Mucosa of descending colon (tissue), 3 donors: ENCODE measurements around the gene LUC7L2. TPM values are rescaled to one million over a fixed set of nuclear protein-coding genes. Genes with fewer than 3 reads are reported as not detected.

Experiments
- ATAC-seq: fragments of 200-7000 bp; cut with Tn5 transposase; one replicate; pipeline ENCODE4 v1.9.1; 2020; ENCODE audit warnings: mild to moderate bottlenecking, moderate library complexity
- DNase-seq, 3 donors: peaks; one replicate each; pipeline ENCODE4 v3.0.0-alpha.2; 2020
- H3K36me3 ChIP-seq: fragments of 200-600 bp; one replicate; pipeline ENCODE4 v1.8.0; 2021; ENCODE audit warnings: low read depth, mild to moderate bottlenecking
- H3K4me1 ChIP-seq: fragments of 200-600 bp; one replicate; pipeline ENCODE4 v1.8.0; 2021; ENCODE audit warnings: low read depth, mild to moderate bottlenecking
- H3K4me3 ChIP-seq: fragments of 200-600 bp; one replicate; pipeline ENCODE4 v1.8.0; 2021; ENCODE audit warnings: mild to moderate bottlenecking
- H3K9me3 ChIP-seq: fragments of 200-600 bp; one replicate; pipeline ENCODE4 v1.8.0; 2021; ENCODE audit warnings: mild to moderate bottlenecking
- intact Hi-C, 2 donors: fragments of 100-400 bp; cut with DNase I in 1 of 2; cut with micrococcal nuclease in 1 of 2; formaldehyde crosslinking; loops; one replicate each; pipeline versions ENCODE4 v1.11.0 to v1.11.1; 2022; cut with DNase I, micrococcal nuclease
- total RNA-seq, 3 donors: library from RNA; stranded (reverse); fragmentation: NEBNext Ultra II Directional in 2 of 3; extraction: Animal tissue kit (Norgen Biotek cat#: 25700) in 2 of 3; gene quantifications; one replicate each; pipeline versions ENCODE4 v1.2.1 to v1.2.4, GENCODE V29; 2021 to 2023
- TF ChIP-seq, protein P1 (sequence below): fragments of 200-600 bp; IDR thresholded peaks from one replicate; pipeline ENCODE4 v1.8.0; 2022; ENCODE audit warnings: antibody characterized with exemption, mild to moderate bottlenecking
- donor health status: DM: no; HTN: no; CAD: no; lungs with moderate emphysema.
- donor health status: DM: no; HTN: no; CAD: no.
- donor health status: DM: no; HTN: yes; CAD: no.

The LUC7L2 gene
- total RNA-seq, 3 donors from 2014 or later, result 78.4 to 85.2 (median 82.0) TPM

DNA sequence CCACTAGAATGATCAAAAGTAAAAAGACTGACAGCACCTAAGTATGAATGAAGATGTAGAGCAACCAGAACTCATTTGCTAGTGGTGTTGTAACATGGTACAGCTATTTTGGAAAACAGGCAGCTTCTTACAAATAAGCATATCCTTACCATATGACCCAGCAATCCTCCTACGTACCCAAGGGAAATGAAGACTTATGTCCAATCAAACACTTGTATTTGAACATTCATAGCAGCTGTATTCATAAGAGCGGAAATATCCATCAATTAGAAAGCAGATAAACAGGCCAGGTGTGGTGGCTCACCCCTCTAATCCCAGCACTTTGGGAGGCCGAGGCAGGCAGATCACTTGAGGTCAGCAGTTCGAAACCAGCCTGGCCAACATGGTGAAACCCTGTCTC lies 70.7 kb downstream of the LUC7L2 start:
- no peaks in the 10 kb centered on the region for H3K36me3 ChIP-seq
- ATAC-seq, result no peak
- TF ChIP-seq, protein P1, sequence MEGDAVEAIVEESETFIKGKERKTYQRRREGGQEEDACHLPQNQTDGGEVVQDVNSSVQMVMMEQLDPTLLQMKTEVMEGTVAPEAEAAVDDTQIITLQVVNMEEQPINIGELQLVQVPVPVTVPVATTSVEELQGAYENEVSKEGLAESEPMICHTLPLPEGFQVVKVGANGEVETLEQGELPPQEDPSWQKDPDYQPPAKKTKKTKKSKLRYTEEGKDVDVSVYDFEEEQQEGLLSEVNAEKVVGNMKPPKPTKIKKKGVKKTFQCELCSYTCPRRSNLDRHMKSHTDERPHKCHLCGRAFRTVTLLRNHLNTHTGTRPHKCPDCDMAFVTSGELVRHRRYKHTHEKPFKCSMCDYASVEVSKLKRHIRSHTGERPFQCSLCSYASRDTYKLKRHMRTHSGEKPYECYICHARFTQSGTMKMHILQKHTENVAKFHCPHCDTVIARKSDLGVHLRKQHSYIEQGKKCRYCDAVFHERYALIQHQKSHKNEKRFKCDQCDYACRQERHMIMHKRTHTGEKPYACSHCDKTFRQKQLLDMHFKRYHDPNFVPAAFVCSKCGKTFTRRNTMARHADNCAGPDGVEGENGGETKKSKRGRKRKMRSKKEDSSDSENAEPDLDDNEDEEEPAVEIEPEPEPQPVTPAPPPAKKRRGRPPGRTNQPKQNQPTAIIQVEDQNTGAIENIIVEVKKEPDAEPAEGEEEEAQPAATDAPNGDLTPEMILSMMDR, result no peak
- DNase-seq, result no peak
- H3K4me3 ChIP-seq, result no peak overlapping the region
- no peaks in the 10 kb centered on the region for H3K4me1 ChIP-seq
- no peaks in the 10 kb centered on the region for H3K9me3 ChIP-seq
- intact Hi-C loops, result no loop called here

DNA sequence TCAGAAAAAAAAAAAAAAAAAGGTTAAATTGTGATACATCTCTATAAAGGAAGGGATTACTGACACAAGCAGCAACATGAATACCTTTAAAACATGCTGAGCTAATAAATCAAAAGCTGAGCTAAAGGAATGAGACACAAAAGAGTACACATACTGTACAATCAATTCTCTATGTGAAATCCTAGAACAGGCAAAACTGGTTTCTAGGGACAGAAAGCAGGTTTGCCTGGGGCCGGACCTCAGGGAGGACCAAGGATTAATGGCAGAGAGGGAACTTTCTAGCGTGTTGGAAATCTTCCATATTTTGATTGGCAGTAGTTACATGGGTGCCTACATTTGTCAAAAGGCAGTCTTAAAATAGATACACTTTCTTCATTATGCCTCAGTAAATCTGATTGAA lies 71.3 kb downstream of the LUC7L2 start:
- no peak overlapping the region for H3K4me3 ChIP-seq
- H3K4me1 ChIP-seq, result no peaks in the 10 kb centered on the region
- intact Hi-C loops, result no loop called here
- no peaks in the 10 kb centered on the region for H3K36me3 ChIP-seq
- DNase-seq (no peak), ATAC-seq (peak; percentile 40)
- H3K9me3 ChIP-seq, result no peaks in the 10 kb centered on the region
- TF ChIP-seq, protein P1, result no peak

DNA sequence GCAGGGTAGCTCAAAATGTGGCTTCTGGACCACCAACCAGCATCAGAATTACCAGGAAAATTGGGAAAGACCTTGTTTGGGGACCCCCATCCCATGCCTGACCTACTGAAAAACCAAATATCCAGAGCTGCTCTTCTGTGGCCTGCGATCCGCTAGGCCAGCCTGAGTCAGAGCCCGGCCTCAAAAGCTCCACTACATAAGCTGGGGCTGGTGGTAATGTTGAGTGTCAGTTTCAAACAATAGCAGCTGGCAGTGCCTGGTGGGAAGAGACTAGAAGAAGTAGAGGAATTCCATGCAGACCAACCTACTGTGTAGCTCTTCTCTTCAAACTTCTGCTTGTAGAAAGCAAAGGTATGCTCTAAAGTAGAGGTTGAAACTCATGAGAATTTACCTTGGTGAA lies 71.8 kb downstream of the LUC7L2 start:
- TF ChIP-seq, protein P1, result no peak
- ATAC-seq (no peak), DNase-seq (no peak)
- no peaks in the 10 kb centered on the region for H3K4me1 ChIP-seq
- intact Hi-C loops, result no loop called here
- no peaks in the 10 kb centered on the region for H3K9me3 ChIP-seq
- no peak overlapping the region for H3K4me3 ChIP-seq
- no peaks in the 10 kb centered on the region for H3K36me3 ChIP-seq

DNA sequence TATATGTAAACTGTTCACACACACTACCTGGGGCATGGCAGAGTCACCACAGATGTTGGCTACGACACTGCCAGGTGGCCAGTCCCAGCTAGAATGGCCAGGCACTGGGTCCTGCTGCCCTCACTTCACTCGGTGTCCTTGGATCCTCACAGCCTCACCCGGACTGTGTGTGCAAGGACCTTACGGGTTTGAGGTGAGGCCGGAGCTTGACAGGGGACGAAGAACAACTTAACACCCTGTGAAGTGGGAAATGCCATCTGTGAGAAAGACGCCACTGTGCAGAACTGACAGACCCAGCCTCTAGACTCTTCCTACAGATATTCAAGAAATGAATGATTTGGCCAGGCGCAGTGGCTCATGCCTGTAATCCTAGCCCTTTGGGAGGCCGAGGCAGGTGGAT lies 77.1 kb downstream of the LUC7L2 start:
- ATAC-seq, result no peak

DNA sequence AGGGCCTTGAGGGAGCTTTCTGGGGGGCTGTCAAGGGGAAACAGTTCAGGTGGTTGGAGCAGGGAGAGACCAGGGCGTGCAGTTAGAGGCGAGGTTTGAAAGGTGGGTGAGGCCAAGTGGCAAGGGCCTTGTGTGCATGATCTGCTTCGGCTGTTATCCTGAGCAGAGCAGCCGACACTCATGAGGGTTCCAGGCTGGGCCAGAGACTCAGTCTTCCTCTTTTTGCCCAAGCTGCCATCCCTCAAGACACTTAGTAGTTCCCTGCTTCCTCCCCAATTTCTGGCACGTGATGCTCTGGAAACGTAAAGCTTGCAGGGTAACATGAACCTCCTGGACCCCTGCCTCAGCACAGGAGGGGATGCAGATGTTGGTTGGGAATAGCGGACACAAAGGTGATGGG lies 79.7 kb downstream of the LUC7L2 start:
- TF ChIP-seq, protein P1, result no peak
- no peaks in the 10 kb centered on the region for H3K36me3 ChIP-seq
- H3K9me3 ChIP-seq, result no peaks in the 10 kb centered on the region
- ATAC-seq, result no peak
- H3K4me3 ChIP-seq, result no peak overlapping the region
- intact Hi-C loops, result no loop called here
- DNase-seq, result no peak
- no peaks in the 10 kb centered on the region for H3K4me1 ChIP-seq

More for the DNA sequence above, 77.1 kb downstream of the LUC7L2 start:
- no peak for DNase-seq
- no peaks in the 10 kb centered on the region for H3K36me3 ChIP-seq
- H3K4me3 ChIP-seq, result no peak overlapping the region
- TF ChIP-seq, protein P1, result no peak
- no peaks in the 10 kb centered on the region for H3K4me1 ChIP-seq
- H3K9me3 ChIP-seq, result no peaks in the 10 kb centered on the region
- intact Hi-C loops, result no loop called here

DNA sequence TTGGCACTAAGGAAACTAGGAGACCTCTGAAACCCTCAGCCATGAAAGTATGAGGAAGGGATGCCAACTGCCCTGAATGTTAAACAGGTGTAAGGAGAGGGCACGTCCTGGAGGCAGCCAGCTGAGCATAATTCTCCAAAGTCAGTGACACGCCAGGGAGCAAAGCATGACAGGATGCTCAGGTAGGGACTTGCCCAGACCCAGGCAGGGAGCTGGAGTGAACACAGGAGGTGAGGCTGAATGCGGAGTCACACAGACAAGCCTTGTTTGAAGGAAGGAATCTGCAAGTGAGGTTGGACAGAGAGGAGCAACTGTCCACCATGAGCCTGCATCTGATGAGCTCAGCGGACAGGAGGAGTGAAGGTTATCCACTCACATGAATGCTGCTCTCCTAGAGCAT lies 82.3 kb downstream of the LUC7L2 start:
- ATAC-seq (no peak), DNase-seq (no peak)
- Histone ChIP-seq H3K9me3 (no peaks in the 10 kb centered on the region), H3K36me3 (no peaks in the 10 kb centered on the region), H3K4me1 (no peaks in the 10 kb centered on the region), H3K4me3 (no peak overlapping the region)
- TF ChIP-seq, protein P1, result no peak
- intact Hi-C loops, result no loop called here
